ENCODE data around the gene CBX4. TPM values are rescaled to one million over a fixed set of nuclear protein-coding genes. Genes with fewer than 3 reads are reported as not detected.

The CBX4 gene
- total and polyA plus RNA-seq, 2 of the 4 experiments (the other 2 are of a cell fraction): 3.2 to 9.4 TPM

GRCh38 chr17:79811011-79811867, 28.0 kb downstream of the CBX4 start (continued):
- no peak for TF ChIP-seq ELK1 (IDR thresholded peaks at IDR 0.05; ENCODE audit: borderline replicate concordance, low read depth, low read length)

Measured in IMR-90 (cell line).